B cell (primary cell): ENCODE measurements around the gene JAG2. TPM values are rescaled to one million over a fixed set of nuclear protein-coding genes. Genes with fewer than 3 reads are reported as not detected.

Experiments
- ATAC-seq: fragments of 200-7000 bp; cut with Tn5 transposase; one replicate; pipeline ENCODE4 v1.10.0; 2021; ENCODE audit warnings: low read depth, mild to moderate bottlenecking, moderate number of reproducible peaks, moderate library complexity
- CTCF ChIA-PET: fragments of 350-600 bp; sonication (Branson Sonifier 250); formaldehyde crosslinking; loops from one replicate; lab custom pipeline; 2021; ENCODE audit warnings: antibody characterized with exemption, inconsistent platforms; lab: Charles Lee
- POLR2A ChIA-PET: fragments of 350-600 bp; sonication (Branson Sonifier 250); formaldehyde crosslinking; loops from one replicate; lab custom pipeline; 2021; ENCODE audit warnings: antibody characterized with exemption; lab: Charles Lee
- DNase-seq: peaks from one replicate; pipeline ENCODE4 v3.0.0; 2013
- H2AFZ ChIP-seq: 2 replicates; pipeline ENCODE4 v1.6.1; 2012; ENCODE audit warnings: mild to moderate bottlenecking, low read depth, low read length; ENCODE audit not compliant: insufficient read depth, poor library complexity, severe bottlenecking
- H3K27ac ChIP-seq, 2 donors: 1 replicate in 1 of 2; 2 replicates in 1 of 2; pipeline ENCODE4 v1.5.1; 2012 to 2013; ENCODE audit warnings: low read length in 2 of 2, mild to moderate bottlenecking in 2 of 2, moderate library complexity in 1 of 2
- H3K27me3 ChIP-seq, 4 experiments: fragments of 200-600 bp in 1 of 4; sonication (generic) in 1 of 4; replicated peaks in 1 of 4; 1 replicate in 2 of 4; 2 replicates in 2 of 4; pipeline versions ENCODE4 v1.6.1 to v1.7.0; 2013 to 2016; ENCODE audit warnings: low read length in 3 of 4, mild to moderate bottlenecking in 2 of 4, mixed read lengths in 1 of 4, moderate library complexity in 1 of 4; ENCODE audit not compliant: insufficient read depth in 4 of 4, control insufficient read depth in 3 of 4; ENCODE audit errors: control extremely low read depth in 1 of 4
- H3K36me3 ChIP-seq, 2 experiments: replicated peaks in 1 of 2; 1 replicate in 1 of 2; 2 replicates in 1 of 2; pipeline versions ENCODE4 v1.6.1 to v1.7.1; 2013; ENCODE audit warnings: low read length in 1 of 2; ENCODE audit not compliant: insufficient read depth in 2 of 2, control insufficient read depth in 1 of 2; ENCODE audit errors: control extremely low read depth in 1 of 2, extremely low read depth in 1 of 2
- H3K4me1 ChIP-seq, 2 donors: fragments of 200-600 bp in 1 of 2; sonication (generic) in 1 of 2; 1 replicate in 1 of 2; 2 replicates in 1 of 2; pipeline versions ENCODE4 v1.5.1 to v1.6.1; 2013 to 2017; ENCODE audit warnings: low read length in 2 of 2; ENCODE audit not compliant: control insufficient read depth in 2 of 2, insufficient read depth in 2 of 2
- H3K4me2 ChIP-seq: replicated peaks from 2 replicates; pipeline ENCODE3; 2012; ENCODE audit warnings: mild to moderate bottlenecking, low read depth, low read length; ENCODE audit not compliant: poor library complexity, severe bottlenecking
- H3K4me3 ChIP-seq, 5 experiments: fragments of 200-600 bp in 1 of 5; sonication (generic) in 1 of 5; 1 replicate in 3 of 5; 2 replicates in 2 of 5; pipeline versions ENCODE4 v1.5.1 to v1.7.0; 2011 to 2016; ENCODE audit warnings: low read length in 4 of 5, mild to moderate bottlenecking in 4 of 5, low read depth in 2 of 5, control low read depth in 1 of 5, moderate library complexity in 1 of 5; ENCODE audit not compliant: insufficient read depth in 1 of 5; ENCODE audit errors: control extremely low read depth in 1 of 5, extremely low read depth in 1 of 5
- H3K79me2 ChIP-seq: fragments of 200-600 bp; sonication (generic); one replicate; pipeline ENCODE4 v1.6.0; 2016; ENCODE audit warnings: low read length; ENCODE audit not compliant: control insufficient read depth, insufficient read depth
- H3K9ac ChIP-seq: fragments of 200-600 bp; sonication (generic); 2 replicates; pipeline ENCODE4 v1.6.1; 2017; ENCODE audit warnings: mild to moderate bottlenecking, low read length, moderate library complexity
- H3K9me3 ChIP-seq, 3 donors: one replicate each; pipeline versions ENCODE4 v1.6.1 to v1.7.1; 2013; ENCODE audit warnings: low read length in 2 of 3; ENCODE audit not compliant: control insufficient read depth in 2 of 3, insufficient read depth in 1 of 3; ENCODE audit errors: control extremely low read depth in 1 of 3
- H4K20me1 ChIP-seq: 2 replicates; pipeline ENCODE4 v1.6.0; 2012; ENCODE audit warnings: mild to moderate bottlenecking, low read length; ENCODE audit not compliant: insufficient read depth, control insufficient read depth, poor library complexity, severe bottlenecking
- H3K27ac Mint-ChIP-seq: one replicate; pipeline ENCODE4 v1.8.0; 2021; ENCODE audit warnings: mixed read lengths
- H3K27me3 Mint-ChIP-seq: one replicate; pipeline ENCODE4 v1.8.0; 2021; ENCODE audit warnings: mixed read lengths
- H3K4me1 Mint-ChIP-seq: one replicate; pipeline ENCODE4 v1.8.0; 2021; ENCODE audit warnings: mixed read lengths
- H3K4me3 Mint-ChIP-seq: one replicate; pipeline ENCODE4 v1.8.0; 2021; ENCODE audit warnings: mixed read lengths
- H3K9me3 Mint-ChIP-seq: one replicate; pipeline ENCODE4 v1.8.0; 2022; ENCODE audit warnings: mixed read lengths; ENCODE audit not compliant: insufficient read depth
- EZH2 ChIP-seq: IDR thresholded peaks from 2 replicates; pipeline ENCODE4 v1.6.1; 2012; ENCODE audit warnings: borderline replicate concordance, low read depth, mild to moderate bottlenecking, moderate library complexity, low read length; ENCODE audit not compliant: insufficient read depth, poor library complexity, severe bottlenecking
- WGBS: methylation state at CpG from one replicate; pipeline ENCODE4 v1.1.5; 2013; ENCODE audit warnings: missing lambda C conversion rate; ENCODE audit not compliant: insufficient coverage; 5-methylcytosine and 5-hydroxymethylcytosine counted together
- intact Hi-C: fragments of 100-400 bp; cut with micrococcal nuclease; formaldehyde crosslinking; loops from one replicate; pipeline ENCODE4 v1.10.0; 2022
- polyA plus RNA-seq: library from polyadenylated mRNA; depleted of rRNA; stranded (reverse); fragments of >200 nt; gene quantifications from 2 replicates; pipeline ENCODE4 v1.2.3, GENCODE V29; 2012
- total RNA-seq, 2 donors: library from RNA; stranded (reverse); fragments of 120-200 nt in 1 of 2; gene quantifications; 1 replicate in 1 of 2; 2 replicates in 1 of 2; pipeline versions ENCODE4 v1.2.3 to v1.2.4, GENCODE V29; 2013 to 2022
- TF ChIP-seq, protein P1 (sequence below): fragments of 200-600 bp; IDR thresholded peaks from one replicate; pipeline ENCODE4 v1.8.0; 2022; ENCODE audit warnings: antibody characterized with exemption, mild to moderate bottlenecking

JAG2 gene
- total and polyA plus RNA-seq, 2 donors (not counting 1 experiment from before 2014, with no cell fraction given) = 0.27 to 0.34 TPM

DNA sequence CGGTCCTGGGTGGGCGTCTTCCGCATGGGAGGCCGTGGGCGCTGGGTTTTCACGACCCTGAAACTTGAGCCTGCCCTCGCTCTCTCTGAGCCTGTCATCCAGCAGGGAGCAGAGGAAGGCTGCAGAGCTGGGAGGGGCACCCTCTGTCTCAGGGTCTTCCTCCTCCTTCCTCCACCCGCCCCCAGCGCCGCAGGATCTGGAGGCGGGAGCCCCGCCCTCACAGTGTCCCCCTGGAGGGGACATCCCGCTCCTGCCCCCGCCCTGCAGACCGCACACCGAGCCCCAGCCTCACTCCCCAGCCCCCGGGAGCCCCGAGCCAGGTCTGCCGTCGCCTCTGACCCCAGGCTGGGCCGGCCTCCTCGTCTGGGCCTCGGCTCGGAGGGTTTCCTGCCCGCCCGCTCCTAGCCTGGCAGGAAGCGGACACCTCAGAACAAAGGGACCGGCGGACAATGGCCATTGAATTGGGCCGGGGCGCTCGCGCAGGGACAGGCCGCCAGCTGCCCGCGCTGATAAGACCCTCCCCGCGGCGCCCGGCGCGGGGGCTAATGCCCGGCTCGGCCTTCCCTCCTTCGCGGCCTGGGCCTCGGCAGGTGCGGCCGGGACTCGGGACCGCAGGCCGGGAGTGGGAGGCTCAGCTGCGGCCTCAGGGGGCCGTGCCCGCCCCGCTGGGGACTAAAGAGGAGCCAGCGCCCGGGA, 27.8 kb upstream of the JAG2 start:
- H3K4me1 ChIP-seq = peaks cover 46 to 51% of the 10 kb centered on the region in 2 donors
- WGBS = 2% methylated on average over 57 of the region's 58 CpGs
- H3K79me2 ChIP-seq = no peaks in the 10 kb centered on the region
- POLR2A ChIA-PET = no interaction called here
- Mint-ChIP-seq H3K27ac (no peak overlapping the region), H3K9me3 (no peaks in the 10 kb centered on the region), H3K4me3 (no peak overlapping the region), H3K4me1 (peaks cover 32% of the 10 kb centered on the region), H3K27me3 (peaks cover 41% of the 10 kb centered on the region)
- H4K20me1 ChIP-seq = no peaks in the 10 kb centered on the region
- intact Hi-C loops = no loop called here
- TF ChIP-seq EZH2 = peak; percentile 16
- TF ChIP-seq, protein P1, sequence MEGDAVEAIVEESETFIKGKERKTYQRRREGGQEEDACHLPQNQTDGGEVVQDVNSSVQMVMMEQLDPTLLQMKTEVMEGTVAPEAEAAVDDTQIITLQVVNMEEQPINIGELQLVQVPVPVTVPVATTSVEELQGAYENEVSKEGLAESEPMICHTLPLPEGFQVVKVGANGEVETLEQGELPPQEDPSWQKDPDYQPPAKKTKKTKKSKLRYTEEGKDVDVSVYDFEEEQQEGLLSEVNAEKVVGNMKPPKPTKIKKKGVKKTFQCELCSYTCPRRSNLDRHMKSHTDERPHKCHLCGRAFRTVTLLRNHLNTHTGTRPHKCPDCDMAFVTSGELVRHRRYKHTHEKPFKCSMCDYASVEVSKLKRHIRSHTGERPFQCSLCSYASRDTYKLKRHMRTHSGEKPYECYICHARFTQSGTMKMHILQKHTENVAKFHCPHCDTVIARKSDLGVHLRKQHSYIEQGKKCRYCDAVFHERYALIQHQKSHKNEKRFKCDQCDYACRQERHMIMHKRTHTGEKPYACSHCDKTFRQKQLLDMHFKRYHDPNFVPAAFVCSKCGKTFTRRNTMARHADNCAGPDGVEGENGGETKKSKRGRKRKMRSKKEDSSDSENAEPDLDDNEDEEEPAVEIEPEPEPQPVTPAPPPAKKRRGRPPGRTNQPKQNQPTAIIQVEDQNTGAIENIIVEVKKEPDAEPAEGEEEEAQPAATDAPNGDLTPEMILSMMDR = no peak
- H3K36me3 ChIP-seq = no peaks in the 10 kb centered on the region
- DNase-seq (no peak), ATAC-seq (no peak)
- CTCF ChIA-PET = no interaction called here
- peak overlapping the region in 1 of 5 experiments; percentile 29 for H3K4me3 ChIP-seq
- peaks cover 0 to 79% (median 30%) of the 10 kb centered on the region in 4 experiments for H3K27me3 ChIP-seq
- H3K27ac ChIP-seq = no peak overlapping the region
- peak overlapping the region; percentile 68 for H3K4me2 ChIP-seq
- peak overlapping the region; percentile 23 for H3K9ac ChIP-seq
- H2AFZ ChIP-seq = peak overlapping the region; percentile 28
- H3K9me3 ChIP-seq = peaks cover 0 to 11% (median 0%) of the 10 kb centered on the region in 3 donors
